Colonic mucosa (tissue), 4 donors: ENCODE data around the gene RWDD2A. TPM values are rescaled to one million over a fixed set of nuclear protein-coding genes. Genes with fewer than 3 reads are reported as not detected.

Experiments used
- DNase-seq: peaks from one replicate; pipeline ENCODE4 v3.0.0-alpha.2; 2020
- H3K27ac ChIP-seq: fragments of 200-600 bp; one replicate; pipeline ENCODE4 v1.8.0; 2021
- H3K27me3 ChIP-seq: fragments of 200-600 bp; one replicate; pipeline ENCODE4 v1.8.0; 2021
- H3K36me3 ChIP-seq: fragments of 200-600 bp; one replicate; pipeline ENCODE4 v1.8.0; 2021
- H3K4me1 ChIP-seq: fragments of 200-600 bp; one replicate; pipeline ENCODE4 v1.8.0; 2021; ENCODE audit warnings: mild to moderate bottlenecking
- H3K4me3 ChIP-seq: fragments of 200-600 bp; one replicate; pipeline ENCODE4 v1.8.0; 2021
- H3K9ac ChIP-seq, 2 donors: one replicate each; pipeline ENCODE4 v1.7.0; 2013; ENCODE audit warnings: control low read depth in 2 of 2, low read depth in 2 of 2, low read length in 2 of 2
- H3K9me3 ChIP-seq: fragments of 200-600 bp; one replicate; pipeline ENCODE4 v1.8.0; 2021
- CTCF ChIP-seq: fragments of 200-600 bp; IDR thresholded peaks from one replicate; pipeline ENCODE4 v1.8.0; 2022; ENCODE audit warnings: antibody characterized with exemption, mild to moderate bottlenecking
- intact Hi-C: fragments of 100-400 bp; cut with DNase I; formaldehyde crosslinking; loops from one replicate; pipeline ENCODE4 v1.14.1; 2022
- total RNA-seq, 2 donors: library from RNA; stranded (reverse); fragmentation: NEBNext Ultra II Directional in 1 of 2; extraction: Animal tissue kit (Norgen Biotek cat#: 25700) in 1 of 2; gene quantifications; one replicate each; pipeline ENCODE4 v1.2.1, GENCODE V29; 2021
- donor health status: healthy.
- donor health status: DM: no; HTN: no; CAD: no.
- donor health status: DM: no; HTN: no; CAD: no.

RWDD2A gene
- total RNA-seq, 2 donors from 2014 or later = 2.1 to 4.6 TPM

- Histone ChIP-seq H3K9ac (no peak overlapping the region), H3K27me3 (no peaks in the 10 kb centered on the region), H3K4me3 (no peak overlapping the region), H3K27ac (no peak overlapping the region), H3K36me3 (no peaks in the 10 kb centered on the region), H3K9me3 (no peaks in the 10 kb centered on the region), H3K4me1 (no peaks in the 10 kb centered on the region)
- no peak for DNase-seq
- no peak for TF ChIP-seq CTCF
- intact Hi-C loops = no loop called here
Observed at GRCh38 chr6:83160167-83160566, 33.0 kb upstream of the RWDD2A start.

- no peak overlapping the region for H3K9ac ChIP-seq
- H3K4me1 ChIP-seq = no peaks in the 10 kb centered on the region
- no peaks in the 10 kb centered on the region for H3K9me3 ChIP-seq
- intact Hi-C loops = no loop called here
- H3K36me3 ChIP-seq = peaks cover 35% of the 10 kb centered on the region
- no peak for TF ChIP-seq CTCF
- no peak for DNase-seq
- H3K27ac ChIP-seq = no peak overlapping the region
- no peak overlapping the region for H3K4me3 ChIP-seq
- no peaks in the 10 kb centered on the region for H3K27me3 ChIP-seq
Observed at GRCh38 chr6:83167726-83168278, 25.4 kb upstream of the RWDD2A start.

GRCh38 chr6:83168556-83168955 is 24.6 kb upstream of the RWDD2A start:
- H3K27ac ChIP-seq = no peak overlapping the region
- H3K9me3 ChIP-seq = no peaks in the 10 kb centered on the region
- no peak overlapping the region for H3K4me3 ChIP-seq
- no peaks in the 10 kb centered on the region for H3K4me1 ChIP-seq
- H3K27me3 ChIP-seq = no peaks in the 10 kb centered on the region
- H3K36me3 ChIP-seq = peaks cover 35% of the 10 kb centered on the region
- DNase-seq = no peak
- intact Hi-C loops = no loop called here
- no peak for TF ChIP-seq CTCF
- no peak overlapping the region for H3K9ac ChIP-seq

GRCh38 chr6:83169106-83169505 is 24.1 kb upstream of the RWDD2A start:
- TF ChIP-seq CTCF = no peak
- Histone ChIP-seq H3K9ac (no peak overlapping the region), H3K36me3 (peaks cover 35% of the 10 kb centered on the region), H3K27me3 (no peaks in the 10 kb centered on the region), H3K27ac (no peak overlapping the region), H3K9me3 (no peaks in the 10 kb centered on the region), H3K4me3 (no peak overlapping the region), H3K4me1 (no peaks in the 10 kb centered on the region)
- DNase-seq = no peak
- intact Hi-C loops = no loop called here

GRCh38 chr6:83169511-83169910 is 23.6 kb upstream of the RWDD2A start:
- no peaks in the 10 kb centered on the region for H3K4me1 ChIP-seq
- H3K4me3 ChIP-seq = no peak overlapping the region
- no peak for TF ChIP-seq CTCF
- DNase-seq = no peak
- H3K9me3 ChIP-seq = no peaks in the 10 kb centered on the region
- no peak overlapping the region for H3K27ac ChIP-seq
- H3K27me3 ChIP-seq = no peaks in the 10 kb centered on the region
- H3K36me3 ChIP-seq = peaks cover 35% of the 10 kb centered on the region
- H3K9ac ChIP-seq = no peak overlapping the region
- intact Hi-C loops = no loop called here
